Femur (tissue), 1 donor: Measurements from ENCODE around the gene OPCML.
A peak's percentile ranks its signal among the peaks of the same experiment; 100 is the strongest.

Source experiments
- DNase-seq: peaks from one replicate; pipeline ENCODE4 v3.0.0-alpha.2; 2017

Gene OPCML

DNA sequence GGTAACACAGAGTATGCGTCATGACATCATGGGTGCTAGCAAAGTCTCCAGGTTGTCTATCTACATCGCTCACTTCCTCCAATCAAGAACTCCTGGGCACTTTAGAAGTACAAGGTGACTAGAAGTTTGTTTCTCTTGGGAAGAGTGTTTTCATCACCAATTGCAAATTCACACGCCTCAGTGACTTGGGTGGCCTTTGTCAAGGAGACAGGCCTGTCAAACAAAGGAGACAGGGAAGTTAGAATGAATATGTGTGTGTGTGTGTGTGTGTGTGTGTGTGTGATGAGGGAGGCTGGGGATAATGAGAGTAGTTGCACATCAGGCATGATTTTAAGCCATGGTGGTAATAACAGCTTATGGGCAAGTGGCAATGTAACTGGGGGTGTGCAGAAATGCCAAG, 953.2 kb downstream of the OPCML start:
- DNase-seq, result no peak

DNA sequence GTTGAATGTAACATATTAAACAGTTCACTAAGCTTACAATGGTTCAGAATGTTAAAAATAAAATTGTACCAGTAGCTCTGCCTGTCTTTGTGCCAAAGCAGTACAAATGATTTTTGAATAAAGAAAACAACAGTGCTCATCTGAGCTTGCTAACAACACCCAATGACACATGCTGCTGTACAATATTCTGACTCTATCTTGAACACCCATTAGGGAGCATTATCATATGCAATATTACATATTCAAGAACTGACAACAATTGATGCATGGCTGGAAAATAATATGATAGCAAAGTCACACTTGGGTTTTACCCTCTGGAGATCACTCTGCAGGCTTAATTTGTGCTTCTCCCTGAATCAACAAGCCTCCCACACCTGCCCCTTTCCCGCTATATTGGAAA, 953.7 kb downstream of the OPCML start:
- DNase-seq, result no peak

DNA sequence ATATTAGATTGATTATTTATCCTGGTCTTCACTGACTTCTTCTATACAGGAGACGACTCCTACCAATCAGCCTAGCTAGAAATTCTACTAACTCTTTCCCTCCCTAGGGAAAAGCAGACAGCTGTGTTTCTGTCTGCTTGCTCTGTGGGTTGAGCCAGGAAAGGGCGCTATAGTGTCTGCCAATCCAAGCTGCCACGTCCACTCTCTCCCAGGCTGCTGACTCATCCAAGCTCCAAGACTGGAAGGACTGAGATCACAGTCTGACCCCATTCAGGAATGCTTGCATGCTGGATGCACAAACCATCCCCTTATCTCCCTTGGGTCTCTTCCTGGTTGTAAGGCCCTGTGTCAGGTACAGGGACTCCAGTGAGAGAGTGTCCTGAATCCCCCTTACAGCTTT, 955.6 kb downstream of the OPCML start:
- peak; percentile 28 for DNase-seq

DNA sequence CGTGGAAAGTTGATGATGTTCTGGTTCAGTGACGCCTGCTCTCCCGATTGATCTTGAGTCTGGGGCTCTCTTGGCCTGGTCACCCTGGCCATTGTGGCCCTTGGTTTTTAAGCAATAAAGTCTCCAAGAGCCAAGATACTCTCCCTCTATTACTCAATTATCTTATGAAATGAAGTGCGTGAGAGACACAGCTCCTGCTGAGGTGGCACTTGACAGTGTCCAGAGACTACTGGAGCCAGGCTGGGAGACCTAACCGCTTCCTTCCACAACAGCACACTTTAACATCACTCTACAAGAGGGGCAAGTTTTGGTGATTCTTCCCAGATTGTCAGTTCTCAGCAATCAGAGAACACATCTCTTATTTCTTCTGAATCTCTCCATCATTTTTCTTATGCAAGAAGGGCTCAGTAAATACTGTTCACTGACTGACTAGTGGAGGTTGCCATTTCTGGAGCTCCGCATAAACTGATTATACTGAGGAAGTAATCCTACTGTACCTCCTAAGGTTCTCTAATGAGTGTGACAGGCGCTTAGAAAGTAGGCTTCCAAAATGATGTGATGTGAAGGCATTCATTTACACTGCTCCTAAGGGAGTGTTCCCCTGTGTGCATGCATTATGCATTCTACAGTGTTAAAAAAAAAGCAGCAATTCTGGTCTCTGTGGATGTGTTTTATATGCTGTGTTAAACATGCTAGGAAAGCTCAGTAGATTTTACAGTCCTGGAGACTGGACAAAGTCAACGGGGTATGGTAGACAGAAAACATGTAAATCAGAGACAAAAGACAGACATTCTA, 968.0 kb downstream of the OPCML start:
- no peak for DNase-seq

DNA sequence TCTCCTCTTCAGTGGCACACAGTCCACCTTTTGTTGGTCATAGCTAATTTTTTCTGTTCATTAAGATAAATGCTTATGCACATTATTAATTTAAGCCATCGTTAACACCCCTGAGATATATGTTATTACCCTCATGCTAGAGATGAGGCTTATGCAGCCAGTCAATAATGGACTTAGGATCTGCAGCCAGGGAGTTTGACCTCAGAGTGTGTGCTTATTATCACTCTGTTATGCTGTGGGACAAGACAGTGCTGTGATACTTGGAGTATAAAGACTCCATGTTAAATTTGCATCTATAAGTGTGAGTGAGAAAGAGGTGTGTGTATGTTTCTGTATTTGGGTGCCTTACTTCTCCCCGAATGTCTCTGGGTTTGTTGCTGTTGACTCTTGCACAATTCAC, 969.3 kb downstream of the OPCML start:
- no peak for DNase-seq

DNA sequence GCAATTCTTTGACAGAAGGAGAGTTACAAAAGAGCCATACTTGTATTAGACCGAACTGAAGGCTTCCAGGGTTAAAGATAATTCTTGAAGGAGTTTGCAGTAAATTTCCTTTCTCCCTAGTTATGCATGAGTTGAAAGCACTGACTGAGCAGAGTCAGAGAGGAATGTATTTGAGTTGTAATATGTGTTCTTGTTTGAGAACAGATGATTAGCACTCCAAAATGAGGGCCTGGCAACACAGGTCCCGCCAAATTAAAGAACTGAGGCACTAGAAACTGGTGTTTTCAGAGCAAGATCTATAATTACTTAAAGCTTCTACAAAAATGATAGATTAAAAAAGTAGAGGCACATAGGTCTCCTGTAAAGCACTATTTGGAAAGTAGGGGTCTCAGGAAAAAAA, 970.4 kb downstream of the OPCML start:
- no peak for DNase-seq

DNA sequence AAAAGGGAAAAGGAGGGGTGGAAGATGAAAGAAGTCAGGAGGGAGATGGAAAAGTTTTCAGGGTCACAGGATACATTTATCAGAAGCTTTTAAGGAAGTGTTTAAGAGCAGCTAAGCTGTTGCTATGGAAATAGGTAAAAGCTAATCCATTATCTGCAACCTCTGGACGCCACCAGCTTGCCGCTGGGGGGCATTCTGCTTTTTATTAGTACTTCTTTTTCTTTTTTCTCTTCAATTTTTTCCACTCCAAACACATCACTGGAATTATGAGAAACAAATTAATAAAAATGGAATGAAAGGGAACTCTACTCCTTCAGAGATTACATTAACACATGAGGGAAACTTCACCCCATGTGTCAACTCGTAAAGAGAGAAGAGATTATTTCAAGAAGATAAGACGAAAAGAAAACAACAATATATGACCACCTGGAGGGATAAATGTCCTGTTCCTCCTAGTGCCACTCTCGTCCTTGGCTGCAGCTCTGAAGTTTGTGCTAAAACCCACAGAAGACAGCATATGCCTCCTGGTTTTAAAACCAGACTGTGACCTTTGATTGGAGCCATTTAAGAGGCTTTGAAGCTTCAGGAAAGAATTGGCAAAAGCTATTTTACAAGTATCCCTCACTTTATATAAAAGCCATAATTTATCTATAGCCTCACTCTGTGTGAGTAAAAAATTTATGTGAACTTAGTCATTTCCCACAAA, 972.8 kb downstream of the OPCML start:
- no peak for DNase-seq

DNA sequence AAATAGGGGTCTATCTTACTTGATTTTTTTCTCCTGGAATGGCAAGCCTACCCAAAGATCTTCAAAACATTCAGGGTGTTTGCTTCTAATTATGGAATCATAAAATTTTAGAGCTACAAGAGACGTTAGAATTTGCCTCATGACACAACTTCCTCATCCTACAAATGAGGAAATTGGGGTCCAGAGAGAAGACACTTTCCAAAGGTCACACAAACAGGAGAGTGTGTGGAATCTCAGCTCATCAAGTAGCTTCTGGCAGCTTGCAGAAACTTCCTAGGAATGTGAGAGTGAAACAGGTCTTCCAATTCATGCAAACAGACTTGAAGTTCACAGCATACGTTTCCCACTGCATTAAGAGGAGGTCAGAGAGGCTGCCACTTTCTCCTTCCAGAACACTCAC, 976.0 kb downstream of the OPCML start:
- DNase-seq, result no peak

DNA sequence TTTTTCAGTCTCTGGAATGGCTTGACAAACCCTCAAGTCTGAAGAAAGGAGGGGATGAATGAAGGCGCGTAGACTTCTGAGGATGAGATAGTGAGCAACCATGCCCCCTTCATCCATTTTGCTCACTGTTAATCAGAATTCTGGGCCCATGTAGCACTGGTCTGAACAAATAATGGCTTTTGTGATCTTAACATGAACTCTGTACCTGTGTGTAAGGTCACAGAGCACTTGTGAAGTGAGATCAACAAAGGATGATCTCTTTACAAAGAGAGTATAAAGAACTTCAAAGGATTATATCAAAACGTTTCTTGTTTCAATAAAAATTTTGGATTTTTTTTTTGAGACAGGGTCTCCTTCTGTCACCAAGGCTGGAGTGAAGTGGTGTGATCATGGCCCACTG, 976.7 kb downstream of the OPCML start:
- no peak for DNase-seq

DNA sequence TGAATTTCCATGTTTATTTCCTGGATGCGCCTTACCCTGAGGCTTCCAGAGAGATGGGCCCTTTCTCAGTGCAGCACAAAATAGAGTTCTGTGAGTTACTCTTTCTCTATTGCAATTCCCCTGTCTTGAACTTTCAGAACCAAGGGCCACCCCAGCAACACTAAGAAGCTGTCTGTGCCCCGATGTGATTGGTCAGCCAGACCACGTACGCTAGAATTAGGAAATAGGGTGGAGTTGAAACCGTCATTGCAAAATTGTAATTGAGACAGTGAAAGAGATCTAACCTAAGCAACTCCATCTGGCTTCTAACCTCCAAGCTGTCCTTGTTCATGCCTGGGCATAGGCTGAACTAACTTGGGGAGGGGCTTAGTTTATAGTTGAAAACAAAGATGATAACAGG, 981.3 kb downstream of the OPCML start:
- DNase-seq, result no peak

DNA sequence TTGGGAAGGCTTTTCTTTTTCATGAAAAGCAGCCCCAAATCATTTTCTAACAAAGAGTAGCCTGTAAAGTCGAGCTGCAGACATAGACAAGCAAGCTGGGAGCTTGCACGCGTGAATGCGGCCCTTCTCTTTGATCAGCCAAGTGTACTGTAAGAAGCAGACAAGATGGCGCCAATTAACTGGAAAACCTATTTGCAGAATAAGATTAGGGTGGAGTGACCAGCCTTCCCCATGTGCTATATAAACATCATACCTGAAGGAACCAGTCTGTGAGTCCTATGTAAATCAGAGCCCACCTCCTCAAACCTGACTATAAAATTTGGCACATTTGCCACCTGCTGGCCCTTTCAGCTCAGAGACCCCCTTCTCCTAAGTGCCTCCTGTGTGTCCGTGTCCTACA, 982.7 kb downstream of the OPCML start:
- no peak for DNase-seq

DNA sequence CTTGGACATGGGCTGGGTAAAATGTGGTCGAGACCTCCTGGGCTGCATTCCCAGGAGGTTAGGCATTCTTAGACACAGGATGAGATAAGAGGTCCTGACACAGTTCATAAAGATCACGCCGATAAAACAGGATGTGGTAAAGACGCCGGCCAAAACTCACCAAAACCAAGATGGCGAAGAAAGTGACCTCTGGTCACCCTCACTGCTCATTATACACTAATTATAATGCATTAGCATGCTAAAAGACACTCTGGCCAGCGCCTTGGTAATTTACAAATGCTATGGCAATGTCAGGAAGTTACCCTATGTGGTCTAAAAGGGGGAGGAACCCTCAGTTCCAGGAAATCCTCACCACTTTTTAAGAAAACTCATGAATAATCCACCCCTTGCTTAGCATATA, 983.3 kb downstream of the OPCML start:
- DNase-seq, result no peak

DNA sequence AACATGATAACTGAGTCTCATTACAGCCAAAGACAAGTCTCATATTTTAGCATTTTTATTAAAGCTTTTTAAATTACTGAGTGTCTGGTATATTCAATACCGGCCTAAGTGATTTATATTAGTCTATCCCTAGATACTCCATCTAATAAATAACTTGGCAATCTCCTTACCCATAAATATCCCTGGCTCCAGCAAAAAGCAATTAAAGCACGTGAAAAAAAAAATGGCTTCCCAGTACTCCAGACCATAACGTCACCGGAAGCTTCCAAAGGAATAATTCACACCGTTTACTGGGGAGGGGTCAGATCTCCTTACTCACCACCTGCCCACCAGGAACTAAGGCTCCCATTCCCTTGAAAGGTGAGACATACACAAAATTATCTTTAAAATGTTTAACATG, 988.3 kb downstream of the OPCML start:
- DNase-seq, result no peak

DNA sequence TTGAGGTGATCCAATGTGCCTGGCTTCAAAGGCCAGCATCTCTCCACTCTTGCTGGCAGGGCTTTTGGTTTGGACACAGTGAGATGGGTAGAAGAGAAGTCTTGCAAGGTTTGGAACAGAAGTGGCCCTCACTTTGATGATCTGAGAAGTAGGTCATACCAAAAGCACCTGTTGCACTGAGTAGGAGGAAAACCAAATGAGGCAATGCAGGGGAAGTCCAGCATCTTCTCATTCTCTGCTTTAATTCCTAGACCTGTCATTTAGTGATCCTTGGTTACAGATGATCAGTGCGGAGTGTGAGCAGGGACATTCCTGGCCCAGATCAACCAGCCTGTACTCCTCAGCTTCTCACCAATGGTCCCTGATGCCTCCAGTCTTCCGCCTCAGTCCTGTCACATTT, 990.5 kb downstream of the OPCML start:
- DNase-seq, result no peak

DNA sequence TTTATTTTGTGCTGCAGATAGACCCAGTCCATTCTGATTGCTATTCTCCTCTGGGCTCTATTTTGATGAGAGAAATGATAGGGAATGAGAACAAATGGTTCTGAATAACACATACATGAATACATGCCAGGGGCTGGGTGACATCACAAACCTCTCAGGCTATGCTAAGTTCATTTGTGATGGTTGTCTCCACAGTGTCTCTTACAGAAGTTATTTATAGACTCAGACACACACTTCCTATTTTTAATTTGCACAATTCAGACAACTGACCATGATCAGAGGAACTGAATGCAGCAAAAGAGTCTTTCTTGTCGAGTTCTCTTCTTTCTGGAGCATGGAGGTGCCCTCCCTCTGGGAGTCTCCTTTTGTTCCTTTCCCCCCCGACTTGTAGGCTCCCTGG, 991.7 kb downstream of the OPCML start:
- DNase-seq, result no peak

DNA sequence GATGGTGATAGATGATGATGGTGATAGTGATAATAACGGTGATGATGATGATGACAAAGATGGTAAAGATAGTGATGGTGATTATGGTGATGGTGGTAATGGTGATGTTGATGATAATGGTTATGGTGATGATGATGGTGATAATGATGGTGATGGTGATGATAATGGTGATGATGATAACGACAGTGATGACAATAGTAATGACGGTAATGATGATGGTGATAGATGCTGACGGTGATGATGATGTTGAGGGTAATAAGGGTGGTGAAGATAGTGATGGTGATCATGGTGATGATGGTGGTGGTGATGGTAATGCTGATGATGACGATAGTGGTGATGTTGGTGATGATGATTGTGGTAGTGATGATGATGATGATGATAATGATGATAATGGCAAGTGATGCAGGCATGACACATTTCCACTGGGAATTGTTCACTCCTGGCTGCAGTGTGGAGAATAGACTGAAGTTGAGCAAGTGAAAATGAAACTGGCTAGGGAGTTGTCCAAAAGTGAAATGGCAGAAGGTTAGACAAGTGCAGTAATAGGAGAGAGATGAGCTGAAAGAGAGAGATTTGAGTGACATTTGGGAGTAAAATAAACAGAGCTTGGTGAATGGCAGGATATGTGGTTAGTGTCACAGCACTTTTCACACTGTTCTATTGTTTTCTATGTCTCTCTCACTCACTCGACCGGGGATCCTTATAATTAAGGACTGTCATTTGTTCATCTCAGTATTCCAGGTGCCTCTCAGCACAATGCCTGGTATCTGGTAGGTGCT, 992.5 kb downstream of the OPCML start:
- DNase-seq, result no peak

DNA sequence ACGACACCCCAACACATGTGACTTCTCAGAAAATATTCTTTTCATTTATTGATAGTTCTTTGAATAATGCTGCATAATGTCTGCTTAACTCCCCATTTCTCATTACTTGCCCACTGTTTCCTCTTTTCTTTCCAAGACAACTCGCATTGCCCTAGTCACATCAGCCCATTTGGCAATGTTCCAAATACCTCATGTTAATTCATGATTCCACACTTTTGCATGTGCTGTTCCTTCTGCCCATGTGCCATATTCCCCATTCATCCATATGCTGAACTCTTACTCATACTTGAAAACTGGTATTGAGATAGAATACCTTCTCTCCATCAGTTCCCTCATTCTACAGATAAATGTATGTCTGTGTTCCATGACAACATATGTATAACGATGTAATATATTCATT, 993.7 kb downstream of the OPCML start:
- no peak for DNase-seq

DNA sequence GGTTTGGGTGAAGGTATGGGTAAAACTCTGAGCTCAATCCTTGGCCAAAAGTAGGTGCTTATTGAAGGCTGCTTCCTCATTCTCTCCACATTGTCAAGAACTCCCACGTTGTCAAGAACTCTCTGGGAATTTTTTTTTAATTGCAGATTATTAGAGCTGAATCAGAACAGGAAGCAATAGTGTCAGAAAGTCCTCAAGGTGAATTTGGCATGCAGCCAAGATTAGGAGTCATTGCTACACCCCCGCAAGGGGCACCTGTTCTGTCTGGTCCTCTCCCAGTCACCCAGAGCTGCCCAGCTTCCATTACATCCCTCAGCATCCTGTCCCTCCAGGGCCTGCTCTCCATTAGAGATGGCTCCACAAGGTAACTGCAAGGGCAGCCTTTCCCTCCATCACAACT, 996.5 kb downstream of the OPCML start:
- no peak for DNase-seq

DNA sequence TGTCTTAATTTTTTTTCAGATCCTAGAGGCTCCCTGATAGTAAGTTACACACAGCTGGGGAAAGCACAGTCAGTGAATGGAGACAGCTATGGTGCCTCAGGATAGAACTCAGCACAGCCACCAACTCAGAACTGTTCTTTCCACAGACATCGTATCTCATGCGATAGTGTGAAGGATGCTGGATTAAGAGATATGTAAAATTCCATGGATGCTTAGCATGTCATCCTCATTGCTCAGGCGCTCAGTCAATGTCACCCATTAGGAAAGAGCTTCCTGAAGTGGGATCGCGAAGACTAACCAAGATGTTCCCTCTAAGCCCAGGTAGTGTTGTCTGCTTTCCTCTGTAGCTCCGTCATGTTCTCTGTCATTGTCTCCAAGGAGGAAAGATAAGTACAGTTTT, 1000.4 kb downstream of the OPCML start:
- no peak for DNase-seq

DNA sequence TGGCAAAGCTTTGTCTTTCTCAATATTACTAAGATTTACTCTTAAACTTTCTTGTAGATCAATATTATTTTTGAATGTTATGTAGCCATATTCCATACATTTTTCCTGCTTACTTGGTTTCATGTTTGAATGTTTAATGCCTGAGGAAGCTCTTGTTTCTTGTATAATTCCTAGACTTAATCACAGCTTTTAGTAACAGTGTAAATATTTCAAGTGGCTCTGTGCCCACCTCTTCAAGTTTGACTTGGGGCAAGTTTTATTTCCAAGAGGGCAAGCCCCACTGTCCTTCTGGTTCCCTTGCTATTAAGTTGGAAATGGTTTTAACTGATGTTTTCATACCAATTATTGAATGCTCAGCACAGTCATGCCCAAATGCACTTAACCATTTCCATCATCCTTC, 1004.1 kb downstream of the OPCML start:
- DNase-seq, result no peak

DNA sequence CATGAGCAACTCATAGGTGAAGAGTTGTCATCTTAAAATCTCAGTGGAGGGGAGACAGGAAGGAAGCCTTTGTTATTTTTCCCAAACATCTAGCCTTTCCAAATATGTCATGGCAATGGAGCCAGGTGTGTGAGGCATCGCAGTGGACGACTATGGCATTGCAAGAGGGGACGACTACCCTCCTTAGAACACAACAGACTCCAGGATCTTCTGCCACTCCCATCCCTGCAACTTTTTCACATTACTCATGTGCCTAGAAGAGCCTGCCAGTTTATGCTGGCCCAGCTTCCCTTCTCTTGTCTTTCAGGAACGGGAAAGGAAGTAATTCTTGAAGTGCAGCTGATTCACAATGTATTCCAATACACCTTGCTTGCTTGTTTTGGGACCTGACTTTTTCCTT, 1008.4 kb downstream of the OPCML start:
- no peak for DNase-seq

DNA sequence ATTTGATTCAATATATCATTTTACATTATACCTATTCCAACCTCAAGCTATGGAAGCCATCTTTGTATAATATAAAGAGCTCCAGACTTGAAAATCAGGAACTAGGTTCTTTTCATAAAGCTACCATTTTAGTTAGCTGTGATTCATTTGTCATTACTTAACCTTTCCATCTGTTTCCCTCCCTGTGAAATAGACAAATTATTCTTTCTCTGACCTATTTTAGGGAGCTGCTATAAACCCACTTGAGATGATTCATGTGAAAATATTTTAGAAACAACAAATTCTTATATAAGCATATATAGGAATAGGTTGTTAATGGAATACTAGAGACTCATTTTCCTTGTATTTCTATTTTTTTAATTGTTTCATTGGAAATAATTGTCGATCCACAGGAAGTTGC, 1012.1 kb downstream of the OPCML start:
- DNase-seq, result no peak

DNA sequence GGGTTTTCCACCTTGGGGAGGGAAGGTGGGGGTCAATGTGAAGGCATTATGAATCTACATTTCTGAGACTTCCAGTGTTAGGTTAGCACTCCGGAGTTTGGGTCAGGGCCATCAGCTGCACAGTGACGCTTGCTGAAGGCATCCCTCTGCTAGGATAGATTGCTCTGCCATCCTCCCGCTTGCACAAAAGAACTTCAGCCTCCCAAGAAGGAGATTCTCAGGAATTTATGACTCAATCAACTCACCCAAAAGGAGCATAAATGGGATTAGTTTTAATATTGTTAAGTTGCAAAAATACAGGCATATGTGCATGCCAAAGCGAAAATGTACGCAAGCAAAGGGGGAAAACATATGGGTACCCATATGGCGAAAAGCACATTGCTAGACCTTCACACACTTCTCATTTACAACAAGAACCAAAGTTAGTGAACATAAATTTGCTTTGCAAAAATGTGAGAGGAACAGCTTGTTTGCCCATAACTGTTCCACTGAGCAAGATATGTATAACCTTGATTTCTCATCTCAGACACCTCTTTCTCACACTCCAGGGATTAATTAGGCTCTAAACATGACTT, 1013.0 kb downstream of the OPCML start:
- no peak for DNase-seq
